ENCODE data around the gene BLOC1S1. TPM values are rescaled to one million over a fixed set of nuclear protein-coding genes. Genes with fewer than 3 reads are reported as not detected.

The BLOC1S1 gene
- total RNA-seq, 4 donors from 2014 or later = 114 to 167 (median 138) TPM

GRCh38 chr12:55676707-55677106 is 39.1 kb upstream of the BLOC1S1 start:
- no peak overlapping the region for H3K4me3 ChIP-seq (ENCODE audit: low read depth, poor library complexity, severe bottlenecking)
- DNase-seq (ENCODE audit: low spot score in 2 of 2) = no peak
- 49 to 61% methylated on average over 6 of the region's 6 CpGs for WGBS, 2 donors
- intact Hi-C loops (cut with DNase I; ENCODE audit: low total_unique reads) = no loop called here
- TF ChIP-seq CTCF (IDR thresholded peaks at IDR 0.05) = no peak
- TF ChIP-seq POLR2A (IDR thresholded peaks at IDR 0.05) = no peak

DNA sequence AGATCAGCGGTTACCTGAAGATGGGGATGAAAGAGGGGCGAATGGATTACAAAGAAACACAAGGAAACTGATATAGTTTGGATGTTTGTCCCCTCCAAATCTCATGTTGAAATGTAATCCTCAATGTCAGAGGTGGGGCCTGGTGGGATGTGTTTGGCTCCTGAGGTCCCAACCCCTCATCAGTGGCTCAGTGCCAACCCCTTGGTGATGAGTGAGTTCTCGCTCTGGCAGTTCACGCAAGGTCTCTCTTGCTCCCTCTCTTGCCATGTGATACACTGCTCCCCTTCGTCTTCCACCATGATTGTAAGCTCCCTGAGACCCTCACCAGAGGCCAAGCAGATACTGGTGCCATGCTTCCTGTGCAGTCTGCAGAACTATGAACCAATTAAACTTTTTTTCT is 36.2 kb upstream of the BLOC1S1 start:
- H3K4me3 ChIP-seq (ENCODE audit: low read depth, poor library complexity, severe bottlenecking) = no peak overlapping the region
- peak in 1 of 2 donors; percentile 23 for DNase-seq (ENCODE audit: low spot score in 2 of 2)
- WGBS, 2 donors = 90 to 91% methylated on average over 5 of the region's 5 CpGs
- TF ChIP-seq CTCF (IDR thresholded peaks at IDR 0.05) (no peak), POLR2A (IDR thresholded peaks at IDR 0.05) (no peak)
- intact Hi-C loops (cut with DNase I; ENCODE audit: low total_unique reads) = no loop called here

DNA sequence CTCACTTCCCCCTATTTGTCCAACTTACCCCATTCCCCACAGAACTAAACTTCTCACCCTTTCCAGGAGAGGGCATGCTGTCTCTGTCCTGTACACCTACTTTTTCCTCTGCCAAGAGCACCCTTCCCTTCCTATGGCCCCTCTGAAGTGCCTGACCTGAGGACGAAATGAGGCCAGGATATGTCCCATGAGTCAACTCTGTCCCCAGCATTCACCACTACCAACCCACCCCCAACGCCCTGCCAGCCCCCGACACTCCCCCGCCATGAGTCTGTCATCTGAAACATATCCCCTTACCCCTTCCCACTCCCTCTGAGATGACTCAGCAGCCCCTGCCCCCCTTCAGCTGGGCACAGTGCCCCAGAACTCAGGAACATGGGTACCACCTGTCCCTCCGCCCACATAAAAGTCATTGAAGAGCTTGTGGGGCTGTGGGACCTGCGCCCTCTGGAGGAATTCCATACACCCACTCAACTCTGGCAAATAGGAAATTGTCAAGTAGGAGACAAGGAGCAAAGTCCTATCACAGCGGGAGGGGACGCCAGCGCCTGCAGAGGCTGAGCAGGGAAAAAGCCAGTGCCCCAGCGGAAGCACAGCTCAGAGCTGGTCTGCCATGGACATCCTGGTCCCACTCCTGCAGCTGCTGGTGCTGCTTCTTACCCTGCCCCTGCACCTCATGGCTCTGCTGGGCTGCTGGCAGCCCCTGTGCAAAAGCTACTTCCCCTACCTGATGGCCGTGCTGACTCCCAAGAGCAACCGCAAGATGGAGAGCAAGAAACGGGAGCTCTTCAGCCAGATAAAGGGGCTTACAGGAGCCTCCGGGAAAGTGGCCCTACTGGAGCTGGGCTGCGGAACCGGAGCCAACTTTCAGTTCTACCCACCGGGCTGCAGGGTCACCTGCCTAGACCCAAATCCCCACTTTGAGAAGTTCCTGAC is 34.4 kb upstream of the BLOC1S1 start:
- peak in 1 of 2 donors; percentile 84 for DNase-seq (ENCODE audit: low spot score in 2 of 2)
- no peak for TF ChIP-seq CTCF (IDR thresholded peaks at IDR 0.05)
- no peak for TF ChIP-seq POLR2A (IDR thresholded peaks at IDR 0.05)
- no peak overlapping the region for H3K4me3 ChIP-seq (ENCODE audit: low read depth, poor library complexity, severe bottlenecking)
- intact Hi-C loops (cut with DNase I; ENCODE audit: low total_unique reads) = no loop called here
- WGBS, 2 donors = 19 to 23% methylated on average over 16 to 17 of the region's 17 CpGs

GRCh38 chr12:55682087-55682796 is 33.6 kb upstream of the BLOC1S1 start:
- H3K4me3 ChIP-seq (ENCODE audit: low read depth, poor library complexity, severe bottlenecking) = no peak overlapping the region
- TF ChIP-seq POLR2A (IDR thresholded peaks at IDR 0.05) (no peak), CTCF (IDR thresholded peaks at IDR 0.05) (no peak)
- WGBS, 2 donors = 83 to 87% methylated on average over 13 of the region's 13 CpGs
- intact Hi-C loops (cut with DNase I; ENCODE audit: low total_unique reads) = no loop called here
- peak in 1 of 2 donors; percentile 67 for DNase-seq (ENCODE audit: low spot score in 2 of 2)

GRCh38 chr12:55683676-55684075 is 32.2 kb upstream of the BLOC1S1 start:
- intact Hi-C loops (cut with DNase I; ENCODE audit: low total_unique reads) = no loop called here
- no peak overlapping the region for H3K4me3 ChIP-seq (ENCODE audit: low read depth, poor library complexity, severe bottlenecking)
- peak in 1 of 2 donors; percentile 45 for DNase-seq (ENCODE audit: low spot score in 2 of 2)
- TF ChIP-seq POLR2A (IDR thresholded peaks at IDR 0.05) (no peak), CTCF (IDR thresholded peaks at IDR 0.05) (no peak)
- WGBS, 2 donors = 84 to 90% methylated on average over 7 of the region's 7 CpGs
